WTC11 (cell line): ENCODE measurements around the gene DPP10. TPM values are rescaled to one million over a fixed set of nuclear protein-coding genes. Genes with fewer than 3 reads are reported as not detected.

Experiments
- ATAC-seq: fragments of 200-7000 bp; cut with Tn5 transposase; 2 replicates; pipeline ENCODE4 v1.10.0; 2021; ENCODE audit warnings: mild to moderate bottlenecking, moderate library complexity
- CTCF ChIA-PET: fragments of 300-600 bp; sonication (Branson Sonifier 250); formaldehyde crosslinking; loops from one replicate; lab custom pipeline; 2021; ENCODE audit warnings: antibody characterized with exemption; lab: Charles Lee
- POLR2A ChIA-PET: fragments of 350-600 bp; sonication (Branson Sonifier 250); formaldehyde crosslinking; loops from one replicate; lab custom pipeline; 2021; ENCODE audit warnings: antibody characterized with exemption; lab: Charles Lee
- DNase-seq: peaks from one replicate; pipeline ENCODE4 v3.0.0; 2021; ENCODE audit warnings: low spot score
- H3K27ac Mint-ChIP-seq: 2 replicates; pipeline ENCODE4 v1.8.0; 2021; ENCODE audit warnings: mixed read lengths
- H3K27me3 Mint-ChIP-seq: 2 replicates; pipeline ENCODE4 v1.8.0; 2021; ENCODE audit warnings: low read depth, mild to moderate bottlenecking, moderate library complexity, mixed read lengths
- H3K36me3 Mint-ChIP-seq: 2 replicates; pipeline ENCODE4 v1.8.0; 2021; ENCODE audit warnings: mixed read lengths
- H3K4me1 Mint-ChIP-seq: 2 replicates; pipeline ENCODE4 v1.8.0; 2022; ENCODE audit warnings: mixed read lengths
- H3K4me3 Mint-ChIP-seq: 2 replicates; pipeline ENCODE4 v1.8.0; 2021; ENCODE audit warnings: mild to moderate bottlenecking, moderate library complexity, mixed read lengths
- H3K9me3 Mint-ChIP-seq: 2 replicates; pipeline ENCODE4 v1.8.0; 2021; ENCODE audit warnings: mixed read lengths
- AFF4 ChIP-seq: sonication (generic); formaldehyde crosslinking; IDR thresholded peaks from 2 replicates; pipeline ENCODE4 v1.8.1; 2023; ENCODE audit warnings: mild to moderate bottlenecking, missing genetic modification reagents, borderline replicate concordance
- ATF1 ChIP-seq: sonication (generic); formaldehyde crosslinking; IDR thresholded peaks from 2 replicates; pipeline ENCODE4 v1.8.1; 2023; ENCODE audit warnings: mild to moderate bottlenecking, moderate library complexity, missing genetic modification reagents
- ATF6 ChIP-seq: sonication (generic); formaldehyde crosslinking; IDR thresholded peaks from 2 replicates; pipeline ENCODE4 v1.8.1; 2023; ENCODE audit warnings: mild to moderate bottlenecking, missing genetic modification reagents
- CREB1 ChIP-seq: sonication (generic); formaldehyde crosslinking; IDR thresholded peaks from 2 replicates; pipeline ENCODE4 v1.8.0; 2023; ENCODE audit warnings: mild to moderate bottlenecking, missing genetic modification reagents
- CREM ChIP-seq: sonication (generic); formaldehyde crosslinking; IDR thresholded peaks from 2 replicates; pipeline ENCODE4 v1.8.1; 2022; ENCODE audit warnings: mild to moderate bottlenecking, missing genetic modification reagents, moderate library complexity
- E2F1 ChIP-seq: sonication (generic); formaldehyde crosslinking; IDR thresholded peaks from 2 replicates; pipeline ENCODE4 v1.8.0; 2022; ENCODE audit warnings: mild to moderate bottlenecking, missing genetic modification reagents
- ESRRA ChIP-seq: sonication (generic); formaldehyde crosslinking; IDR thresholded peaks from 2 replicates; pipeline ENCODE4 v1.8.1; 2022; ENCODE audit warnings: mild to moderate bottlenecking, missing genetic modification reagents, borderline replicate concordance
- FOXJ3 ChIP-seq: sonication (generic); formaldehyde crosslinking; IDR thresholded peaks from 2 replicates; pipeline ENCODE4 v1.9.0; 2021; ENCODE audit warnings: missing genetic modification reagents, mild to moderate bottlenecking, borderline replicate concordance
- FOXK1 ChIP-seq: sonication (generic); formaldehyde crosslinking; IDR thresholded peaks from 2 replicates; pipeline ENCODE4 v1.8.0; 2022; ENCODE audit warnings: mild to moderate bottlenecking, moderate library complexity, missing genetic modification reagents
- FOXP1 ChIP-seq: sonication (generic); formaldehyde crosslinking; IDR thresholded peaks from 2 replicates; pipeline ENCODE4 v1.8.0; 2022; ENCODE audit warnings: missing genetic modification reagents, mild to moderate bottlenecking, moderate library complexity, borderline replicate concordance
- RORB ChIP-seq: fragments of 250-450 bp; sonication (Bioruptor Pico); IDR thresholded peaks from 2 replicates; pipeline ENCODE4 v1.9.0; 2021; ENCODE audit warnings: mild to moderate bottlenecking
- SMAD4 ChIP-seq: sonication (generic); formaldehyde crosslinking; IDR thresholded peaks from 2 replicates; pipeline ENCODE4 v1.8.0; 2022; ENCODE audit warnings: mild to moderate bottlenecking, missing genetic modification reagents
- SOX15 ChIP-seq: fragments of 250-450 bp; sonication (Bioruptor Pico); IDR thresholded peaks from 2 replicates; pipeline ENCODE4 v1.9.0; 2021; ENCODE audit warnings: mild to moderate bottlenecking
- ZBTB21 ChIP-seq: sonication (generic); formaldehyde crosslinking; IDR thresholded peaks from 2 replicates; pipeline ENCODE4 v1.8.1; 2023; ENCODE audit warnings: mild to moderate bottlenecking, missing genetic modification reagents, borderline replicate concordance
- ZNF263 ChIP-seq: sonication (generic); formaldehyde crosslinking; IDR thresholded peaks from 2 replicates; pipeline ENCODE4 v1.8.1; 2022; ENCODE audit warnings: low read depth, mild to moderate bottlenecking, moderate library complexity, missing genetic modification reagents
- total RNA-seq: library from RNA; stranded (reverse); gene quantifications from 3 replicates; pipeline ENCODE4 v1.2.3, GENCODE V29; 2021
- TF ChIP-seq, protein P1 (sequence below): fragments of 250-450 bp; sonication (Bioruptor Pico); IDR thresholded peaks from 2 replicates; pipeline ENCODE4 v1.8.0; 2021; ENCODE audit warnings: mild to moderate bottlenecking
- TF ChIP-seq, protein P2 (sequence below): sonication (generic); formaldehyde crosslinking; conservative IDR thresholded peaks from 2 replicates; pipeline ENCODE4 v1.8.1; 2023; ENCODE audit warnings: mild to moderate bottlenecking, low read depth, missing genetic modification reagents, moderate library complexity

Gene DPP10
- total RNA-seq, 1 experiment from 2014 or later, result 4.0 TPM

DNA sequence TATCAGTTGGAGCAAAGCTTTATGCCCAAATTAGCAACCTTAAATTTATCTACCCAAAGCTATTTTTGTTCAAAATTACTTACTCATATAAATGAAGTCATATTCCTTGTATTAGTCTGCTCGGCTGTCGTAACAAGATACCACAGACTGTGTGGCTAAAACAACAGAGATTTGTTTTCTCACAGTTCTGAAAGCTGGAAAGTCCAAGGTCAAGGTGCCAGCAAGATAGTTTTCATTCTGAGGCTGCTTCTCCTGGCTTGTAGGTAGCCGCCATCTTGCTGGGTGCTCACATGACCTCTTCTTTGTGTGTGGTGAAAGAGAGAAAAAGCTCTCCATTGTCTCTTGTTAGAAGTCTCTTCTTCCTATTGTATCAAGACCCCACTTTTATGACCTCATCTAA lies 15.7 kb upstream of the DPP10 start:
- TF ChIP-seq ATF1 (CRISPR knock-in tag), result no peak
- no peak for TF ChIP-seq AFF4 (CRISPR knock-in tag)
- TF ChIP-seq ESRRA (CRISPR knock-in tag), result no peak
- TF ChIP-seq ATF6 (CRISPR knock-in tag), result no peak
- no peak for TF ChIP-seq CREM (CRISPR knock-in tag)
- no peak for TF ChIP-seq CREB1 (CRISPR knock-in tag)
- TF ChIP-seq ZBTB21, result no peak
- no peak for TF ChIP-seq RORB
- TF ChIP-seq, protein P1, sequence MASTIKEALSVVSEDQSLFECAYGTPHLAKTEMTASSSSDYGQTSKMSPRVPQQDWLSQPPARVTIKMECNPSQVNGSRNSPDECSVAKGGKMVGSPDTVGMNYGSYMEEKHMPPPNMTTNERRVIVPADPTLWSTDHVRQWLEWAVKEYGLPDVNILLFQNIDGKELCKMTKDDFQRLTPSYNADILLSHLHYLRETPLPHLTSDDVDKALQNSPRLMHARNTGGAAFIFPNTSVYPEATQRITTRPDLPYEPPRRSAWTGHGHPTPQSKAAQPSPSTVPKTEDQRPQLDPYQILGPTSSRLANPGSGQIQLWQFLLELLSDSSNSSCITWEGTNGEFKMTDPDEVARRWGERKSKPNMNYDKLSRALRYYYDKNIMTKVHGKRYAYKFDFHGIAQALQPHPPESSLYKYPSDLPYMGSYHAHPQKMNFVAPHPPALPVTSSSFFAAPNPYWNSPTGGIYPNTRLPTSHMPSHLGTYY (CRISPR knock-in tag), result no peak
- no peak for TF ChIP-seq FOXP1 (CRISPR knock-in tag)
- TF ChIP-seq FOXJ3 (CRISPR knock-in tag), result no peak
- no peak for TF ChIP-seq SOX15 (CRISPR knock-in tag)
- TF ChIP-seq ZNF263 (CRISPR knock-in tag), result no peak
- TF ChIP-seq, protein P2, sequence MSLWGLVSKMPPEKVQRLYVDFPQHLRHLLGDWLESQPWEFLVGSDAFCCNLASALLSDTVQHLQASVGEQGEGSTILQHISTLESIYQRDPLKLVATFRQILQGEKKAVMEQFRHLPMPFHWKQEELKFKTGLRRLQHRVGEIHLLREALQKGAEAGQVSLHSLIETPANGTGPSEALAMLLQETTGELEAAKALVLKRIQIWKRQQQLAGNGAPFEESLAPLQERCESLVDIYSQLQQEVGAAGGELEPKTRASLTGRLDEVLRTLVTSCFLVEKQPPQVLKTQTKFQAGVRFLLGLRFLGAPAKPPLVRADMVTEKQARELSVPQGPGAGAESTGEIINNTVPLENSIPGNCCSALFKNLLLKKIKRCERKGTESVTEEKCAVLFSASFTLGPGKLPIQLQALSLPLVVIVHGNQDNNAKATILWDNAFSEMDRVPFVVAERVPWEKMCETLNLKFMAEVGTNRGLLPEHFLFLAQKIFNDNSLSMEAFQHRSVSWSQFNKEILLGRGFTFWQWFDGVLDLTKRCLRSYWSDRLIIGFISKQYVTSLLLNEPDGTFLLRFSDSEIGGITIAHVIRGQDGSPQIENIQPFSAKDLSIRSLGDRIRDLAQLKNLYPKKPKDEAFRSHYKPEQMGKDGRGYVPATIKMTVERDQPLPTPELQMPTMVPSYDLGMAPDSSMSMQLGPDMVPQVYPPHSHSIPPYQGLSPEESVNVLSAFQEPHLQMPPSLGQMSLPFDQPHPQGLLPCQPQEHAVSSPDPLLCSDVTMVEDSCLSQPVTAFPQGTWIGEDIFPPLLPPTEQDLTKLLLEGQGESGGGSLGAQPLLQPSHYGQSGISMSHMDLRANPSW, result no peak
- TF ChIP-seq FOXK1 (CRISPR knock-in tag), result no peak
- TF ChIP-seq SMAD4 (CRISPR knock-in tag), result no peak
- Mint-ChIP-seq H3K4me1 (peaks cover 4% of the 10 kb centered on the region), H3K4me3 (no peak overlapping the region), H3K27me3 (peaks cover 1% of the 10 kb centered on the region), H3K36me3 (peaks cover 9% of the 10 kb centered on the region), H3K27ac (no peak overlapping the region), H3K9me3 (peaks cover 41% of the 10 kb centered on the region)
- POLR2A ChIA-PET, result no interaction called here
- no peak for DNase-seq
- CTCF ChIA-PET, result no interaction called here
- ATAC-seq, result no peak

GRCh38 chr2:114436329-114436728 lies 6.1 kb upstream of the DPP10 start:
- DNase-seq, result no peak
- peaks cover 31% of the 10 kb centered on the region for H3K36me3 Mint-ChIP-seq
- no peak overlapping the region for H3K4me3 Mint-ChIP-seq
- H3K9me3 Mint-ChIP-seq, result peaks cover 56% of the 10 kb centered on the region
- POLR2A ChIA-PET, result no interaction called here
- H3K27me3 Mint-ChIP-seq, result peaks cover 37% of the 10 kb centered on the region
- H3K27ac Mint-ChIP-seq, result no peak overlapping the region
- no peak for TF ChIP-seq E2F1 (CRISPR knock-in tag)
- TF ChIP-seq, all 79 proteins: peak for 0
- H3K4me1 Mint-ChIP-seq, result 0 out of 2 replicates have a peak, but pooled peaks cover 3% of the 10 kb centered on the region
- ATAC-seq, result no peak
- CTCF ChIA-PET, result no interaction called here
